C1 segment of cervical spinal cord (tissue), 14 donors: ENCODE results near the gene SARDH.

ENCODE experiments used
- DNase-seq, 14 donors: peaks; one replicate each; lab custom pipeline; 2025; lab: John Stamatoyannopoulos, UW

Gene SARDH

GRCh38 chr9:133672503-133673257 is 65.5 kb downstream of the SARDH start:
- DNase-seq = no peak

GRCh38 chr9:133671371-133671770 is 66.8 kb downstream of the SARDH start:
- DNase-seq = no peak

- no peak for DNase-seq
Measured at GRCh38 chr9:133670466-133670865, 67.7 kb downstream of the SARDH start.

- no peak for DNase-seq
Measured at GRCh38 chr9:133669182-133669801, 68.9 kb downstream of the SARDH start.

- no peak for DNase-seq
Measured at GRCh38 chr9:133667759-133668450, 70.2 kb downstream of the SARDH start.

- DNase-seq = no peak
Measured at GRCh38 chr9:133666845-133667244, 71.3 kb downstream of the SARDH start.

GRCh38 chr9:133666387-133666786 is 71.8 kb downstream of the SARDH start:
- DNase-seq = no peak

- no peak for DNase-seq
Measured at GRCh38 chr9:133665535-133665934, 72.6 kb downstream of the SARDH start.

- DNase-seq = no peak
Measured at GRCh38 chr9:133665096-133665495, 73.1 kb downstream of the SARDH start.

GRCh38 chr9:133664173-133665050 is 73.7 kb downstream of the SARDH start:
- DNase-seq = no peak

- DNase-seq = no peak
Measured at GRCh38 chr9:133661846-133662540, 76.2 kb downstream of the SARDH start.

GRCh38 chr9:133659516-133659915 is 78.6 kb downstream of the SARDH start:
- no peak for DNase-seq

GRCh38 chr9:133658442-133659431 is 79.4 kb downstream of the SARDH start:
- no peak for DNase-seq

GRCh38 chr9:133657120-133657661 is 81.0 kb downstream of the SARDH start:
- peak in 1 of 14 donors; percentile 52 for DNase-seq

- no peak for DNase-seq
Measured at GRCh38 chr9:133656211-133657119, 81.7 kb downstream of the SARDH start.

- DNase-seq = no peak
Measured at GRCh38 chr9:133655701-133656100, 82.5 kb downstream of the SARDH start.

- DNase-seq = peak in 1 of 14 donors; percentile 66
Measured at GRCh38 chr9:133654736-133655657, 83.2 kb downstream of the SARDH start.
